HepG2 (cell line): Measurements from ENCODE around the gene TSNAX. TPM values are rescaled to one million over a fixed set of nuclear protein-coding genes. Genes with fewer than 3 reads are reported as not detected.
A peak's percentile ranks its signal among the peaks of the same experiment; 100 is the strongest.

Experiments used
- CC2D1A ChIP-seq: sonication (generic); formaldehyde crosslinking; IDR thresholded peaks from 2 replicates; pipeline ENCODE4 v1.8.1; 2023; ENCODE audit warnings: mild to moderate bottlenecking, missing genetic modification reagents
- KLF13 ChIP-seq: sonication (generic); formaldehyde crosslinking; IDR thresholded peaks from 2 replicates; pipeline ENCODE4 v1.4.0; 2020; ENCODE audit warnings: mild to moderate bottlenecking, missing genetic modification reagents
- MAZ ChIP-seq, 2 experiments: sonication (generic) in 1 of 2; formaldehyde crosslinking in 1 of 2; IDR thresholded peaks; 2 replicates each; pipeline versions ENCODE4 v1.5.0 to v1.6.1; 2012 to 2020; ENCODE audit warnings: low read depth in 2 of 2, mild to moderate bottlenecking in 2 of 2, borderline replicate concordance in 1 of 2, improper control_type of control experiment in 1 of 2, low read length in 1 of 2, missing genetic modification reagents in 1 of 2, moderate library complexity in 1 of 2
- NFKB2 ChIP-seq: sonication (generic); formaldehyde crosslinking; IDR thresholded peaks from 2 replicates; pipeline ENCODE4 v1.4.0; 2020; ENCODE audit warnings: missing genetic modification reagents, borderline replicate concordance
- SIN3A ChIP-seq: IDR thresholded peaks from 2 replicates; pipeline ENCODE4 v1.6.1; 2011; ENCODE audit warnings: low read depth, mild to moderate bottlenecking, control low read depth, low read length, borderline replicate concordance
- ZIK1 ChIP-seq: sonication (generic); formaldehyde crosslinking; IDR thresholded peaks from 2 replicates; pipeline ENCODE4 v1.5.0; 2020; ENCODE audit warnings: mild to moderate bottlenecking, low read depth, missing genetic modification reagents, borderline replicate concordance
- polyA plus RNA-seq, 8 experiments: library from polyadenylated mRNA; depleted of rRNA in 3 of 8; stranded (reverse) in 7 of 8; unstranded in 1 of 8; fragments of >200 nt; fragmentation: Illumina TruSeq in 4 of 8; extraction: Trizol in 4 of 8; gene quantifications; 2 replicates each; pipeline versions ENCODE4 v1.2.1 to v1.2.3, GENCODE V29; 2011 to 2016; ENCODE audit warnings: low read depth in 4 of 8, missing spikeins in 1 of 8, mixed read lengths in 1 of 8; ENCODE audit not compliant: insufficient read depth in 1 of 8
- total RNA-seq, 5 experiments: library from RNA; depleted of rRNA; stranded (reverse); fragments of >200 nt; fragmentation: Illumina TruSeq; extraction: Trizol; gene quantifications; 2 replicates each; pipeline ENCODE4 v1.2.3, GENCODE V29; 2016; ENCODE audit warnings: low read depth in 1 of 5
- TF ChIP-seq, protein P1 (sequence below): sonication (generic); formaldehyde crosslinking; IDR thresholded peaks from 2 replicates; pipeline ENCODE4 v1.8.1; 2023; ENCODE audit warnings: mild to moderate bottlenecking, inconsistent platforms, moderate library complexity, missing genetic modification reagents, borderline replicate concordance
- TF ChIP-seq, protein P2 (sequence below): sonication (generic); formaldehyde crosslinking; IDR thresholded peaks from 2 replicates; pipeline ENCODE4 v1.4.0; 2020; ENCODE audit warnings: mild to moderate bottlenecking, missing genetic modification reagents
- TF ChIP-seq, protein P3 (sequence below): sonication (generic); formaldehyde crosslinking; IDR thresholded peaks from 2 replicates; pipeline ENCODE4 v1.4.0; 2020; ENCODE audit warnings: missing genetic modification reagents
- TF ChIP-seq, protein P4 (sequence below): sonication (generic); formaldehyde crosslinking; conservative IDR thresholded peaks from 2 replicates; pipeline ENCODE4 v1.4.0; 2020; ENCODE audit warnings: missing genetic modification reagents
- TF ChIP-seq, protein P5 (sequence below): sonication (generic); formaldehyde crosslinking; IDR thresholded peaks from 2 replicates; pipeline ENCODE4 v1.5.0; 2020; ENCODE audit warnings: missing genetic modification reagents
- TF ChIP-seq, protein P6 (sequence below), 2 experiments: sonication (generic) in 1 of 2; formaldehyde crosslinking in 1 of 2; IDR thresholded peaks; 2 replicates each; pipeline versions ENCODE4 v1.4.0 to v1.6.1; 2018 to 2020; ENCODE audit warnings: missing genetic modification reagents in 2 of 2, borderline replicate concordance in 1 of 2, low read depth in 1 of 2, mild to moderate bottlenecking in 1 of 2, missing biosample characterization in 1 of 2
- TF ChIP-seq, protein P7 (sequence below): sonication (generic); formaldehyde crosslinking; IDR thresholded peaks from 2 replicates; pipeline ENCODE4 v1.5.1; 2020; ENCODE audit warnings: mild to moderate bottlenecking, missing genetic modification reagents, borderline replicate concordance

TSNAX gene
- total and polyA plus RNA-seq, 2 of the 13 experiments (the other 11 are each of a cell fraction or from before 2014, with no cell fraction given): 13.2 to 46.2 TPM

DNA sequence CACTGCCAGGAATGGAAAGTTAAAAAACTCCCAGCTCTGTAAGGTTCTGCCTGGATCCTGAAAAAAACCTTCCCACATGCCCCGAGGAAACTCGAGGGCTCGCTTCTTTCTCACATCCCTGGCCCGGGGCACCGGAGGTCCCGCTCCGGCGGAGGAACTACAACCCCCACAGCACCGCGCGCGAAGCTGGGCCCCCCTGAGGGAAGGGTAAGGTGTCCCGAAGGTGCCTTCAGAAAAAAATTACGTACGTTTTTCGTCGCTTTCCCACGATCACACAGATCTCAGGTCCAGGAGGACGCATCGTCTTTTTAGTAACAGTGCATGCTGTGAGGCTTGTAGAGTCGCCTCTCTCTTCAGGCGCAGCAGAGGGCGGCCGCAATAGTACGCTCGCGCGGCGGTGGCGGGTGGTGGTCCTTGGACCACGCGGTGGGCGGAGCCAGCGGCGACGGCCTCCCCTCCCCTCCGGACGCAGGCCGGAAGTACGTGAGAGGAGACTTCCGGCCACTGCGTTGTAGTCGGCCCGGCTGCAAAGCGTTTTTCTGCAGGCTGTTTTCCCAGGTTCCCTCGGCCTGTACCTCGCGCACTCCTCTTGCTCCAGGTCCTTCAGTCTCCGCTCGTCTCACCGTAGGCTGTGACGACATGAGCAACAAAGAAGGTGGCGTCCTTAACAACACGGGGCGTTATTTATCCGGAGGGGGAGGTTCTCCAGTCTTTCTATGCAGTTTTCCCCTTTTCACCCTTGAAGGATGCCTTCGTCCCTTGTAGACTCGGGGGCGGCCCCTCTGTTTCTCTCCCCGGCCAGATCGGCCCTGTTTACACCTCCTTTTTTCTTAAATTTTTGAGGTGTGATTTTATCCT is at the start of gene TSNAX (continued):
- TF ChIP-seq, protein P1, sequence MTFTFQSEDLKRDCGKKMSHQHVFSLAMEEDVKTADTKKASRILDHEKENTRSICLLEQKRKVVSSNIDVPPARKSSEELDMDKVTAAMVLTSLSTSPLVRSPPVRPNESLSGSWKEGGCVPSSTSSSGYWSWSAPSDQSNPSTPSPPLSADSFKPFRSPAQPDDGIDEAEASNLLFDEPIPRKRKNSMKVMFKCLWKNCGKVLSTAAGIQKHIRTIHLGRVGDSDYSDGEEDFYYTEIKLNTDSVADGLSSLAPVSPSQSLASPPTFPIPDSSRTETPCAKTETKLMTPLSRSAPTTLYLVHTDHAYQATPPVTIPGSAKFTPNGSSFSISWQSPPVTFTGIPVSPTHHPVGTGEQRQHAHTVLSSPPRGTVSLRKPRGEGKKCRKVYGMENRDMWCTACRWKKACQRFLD: 0 out of 2 replicates have a peak, but pooled peaks have one; percentile 21
- TF ChIP-seq, protein P2, sequence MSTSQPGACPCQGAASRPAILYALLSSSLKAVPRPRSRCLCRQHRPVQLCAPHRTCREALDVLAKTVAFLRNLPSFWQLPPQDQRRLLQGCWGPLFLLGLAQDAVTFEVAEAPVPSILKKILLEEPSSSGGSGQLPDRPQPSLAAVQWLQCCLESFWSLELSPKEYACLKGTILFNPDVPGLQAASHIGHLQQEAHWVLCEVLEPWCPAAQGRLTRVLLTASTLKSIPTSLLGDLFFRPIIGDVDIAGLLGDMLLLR: no peak
- TF ChIP-seq, protein P3, sequence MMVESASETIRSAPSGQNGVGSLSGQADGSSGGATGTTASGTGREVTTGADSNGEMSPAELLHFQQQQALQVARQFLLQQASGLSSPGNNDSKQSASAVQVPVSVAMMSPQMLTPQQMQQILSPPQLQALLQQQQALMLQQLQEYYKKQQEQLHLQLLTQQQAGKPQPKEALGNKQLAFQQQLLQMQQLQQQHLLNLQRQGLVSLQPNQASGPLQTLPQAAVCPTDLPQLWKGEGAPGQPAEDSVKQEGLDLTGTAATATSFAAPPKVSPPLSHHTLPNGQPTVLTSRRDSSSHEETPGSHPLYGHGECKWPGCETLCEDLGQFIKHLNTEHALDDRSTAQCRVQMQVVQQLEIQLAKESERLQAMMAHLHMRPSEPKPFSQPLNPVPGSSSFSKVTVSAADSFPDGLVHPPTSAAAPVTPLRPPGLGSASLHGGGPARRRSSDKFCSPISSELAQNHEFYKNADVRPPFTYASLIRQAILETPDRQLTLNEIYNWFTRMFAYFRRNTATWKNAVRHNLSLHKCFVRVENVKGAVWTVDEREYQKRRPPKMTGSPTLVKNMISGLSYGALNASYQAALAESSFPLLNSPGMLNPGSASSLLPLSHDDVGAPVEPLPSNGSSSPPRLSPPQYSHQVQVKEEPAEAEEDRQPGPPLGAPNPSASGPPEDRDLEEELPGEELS (CRISPR knock-in tag): peak; percentile 52
- TF ChIP-seq MAZ (IDR thresholded peaks at IDR 0.05; ENCODE audit: borderline replicate concordance, low read depth, low read length): no peak
- TF ChIP-seq MAZ (CRISPR knock-in tag; IDR thresholded peaks at IDR 0.05; ENCODE audit: low read depth): peak; percentile 89
- TF ChIP-seq KLF13 (CRISPR knock-in tag): no peak
- TF ChIP-seq, protein P4, sequence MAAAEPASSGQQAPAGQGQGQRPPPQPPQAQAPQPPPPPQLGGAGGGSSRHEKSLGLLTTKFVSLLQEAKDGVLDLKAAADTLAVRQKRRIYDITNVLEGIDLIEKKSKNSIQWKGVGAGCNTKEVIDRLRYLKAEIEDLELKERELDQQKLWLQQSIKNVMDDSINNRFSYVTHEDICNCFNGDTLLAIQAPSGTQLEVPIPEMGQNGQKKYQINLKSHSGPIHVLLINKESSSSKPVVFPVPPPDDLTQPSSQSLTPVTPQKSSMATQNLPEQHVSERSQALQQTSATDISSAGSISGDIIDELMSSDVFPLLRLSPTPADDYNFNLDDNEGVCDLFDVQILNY (CRISPR knock-in tag): no peak
- TF ChIP-seq, protein P5, sequence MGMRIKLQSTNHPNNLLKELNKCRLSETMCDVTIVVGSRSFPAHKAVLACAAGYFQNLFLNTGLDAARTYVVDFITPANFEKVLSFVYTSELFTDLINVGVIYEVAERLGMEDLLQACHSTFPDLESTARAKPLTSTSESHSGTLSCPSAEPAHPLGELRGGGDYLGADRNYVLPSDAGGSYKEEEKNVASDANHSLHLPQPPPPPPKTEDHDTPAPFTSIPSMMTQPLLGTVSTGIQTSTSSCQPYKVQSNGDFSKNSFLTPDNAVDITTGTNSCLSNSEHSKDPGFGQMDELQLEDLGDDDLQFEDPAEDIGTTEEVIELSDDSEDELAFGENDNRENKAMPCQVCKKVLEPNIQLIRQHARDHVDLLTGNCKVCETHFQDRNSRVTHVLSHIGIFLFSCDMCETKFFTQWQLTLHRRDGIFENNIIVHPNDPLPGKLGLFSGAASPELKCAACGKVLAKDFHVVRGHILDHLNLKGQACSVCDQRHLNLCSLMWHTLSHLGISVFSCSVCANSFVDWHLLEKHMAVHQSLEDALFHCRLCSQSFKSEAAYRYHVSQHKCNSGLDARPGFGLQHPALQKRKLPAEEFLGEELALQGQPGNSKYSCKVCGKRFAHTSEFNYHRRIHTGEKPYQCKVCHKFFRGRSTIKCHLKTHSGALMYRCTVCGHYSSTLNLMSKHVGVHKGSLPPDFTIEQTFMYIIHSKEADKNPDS (CRISPR knock-in tag): no peak
- peak; percentile 43; the same call in 1 of the 2 replicates for TF ChIP-seq NFKB2 (CRISPR knock-in tag)
- TF ChIP-seq, protein P6, sequence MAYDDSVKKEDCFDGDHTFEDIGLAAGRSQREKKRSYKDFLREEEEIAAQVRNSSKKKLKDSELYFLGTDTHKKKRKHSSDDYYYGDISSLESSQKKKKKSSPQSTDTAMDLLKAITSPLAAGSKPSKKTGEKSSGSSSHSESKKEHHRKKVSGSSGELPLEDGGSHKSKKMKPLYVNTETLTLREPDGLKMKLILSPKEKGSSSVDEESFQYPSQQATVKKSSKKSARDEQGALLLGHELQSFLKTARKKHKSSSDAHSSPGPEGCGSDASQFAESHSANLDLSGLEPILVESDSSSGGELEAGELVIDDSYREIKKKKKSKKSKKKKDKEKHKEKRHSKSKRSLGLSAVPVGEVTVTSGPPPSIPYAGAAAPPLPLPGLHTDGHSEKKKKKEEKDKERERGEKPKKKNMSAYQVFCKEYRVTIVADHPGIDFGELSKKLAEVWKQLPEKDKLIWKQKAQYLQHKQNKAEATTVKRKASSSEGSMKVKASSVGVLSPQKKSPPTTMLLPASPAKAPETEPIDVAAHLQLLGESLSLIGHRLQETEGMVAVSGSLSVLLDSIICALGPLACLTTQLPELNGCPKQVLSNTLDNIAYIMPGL (CRISPR knock-in tag; IDR thresholded peaks at IDR 0.05; ENCODE audit: borderline replicate concordance in 1 of 2, low read depth in 1 of 2): peak; percentile 79 to 86; a peak in 2 of 4 replicates
- TF ChIP-seq ZIK1 (CRISPR knock-in tag): no peak; the same call in 1 of the 2 replicates
- TF ChIP-seq, protein P7, sequence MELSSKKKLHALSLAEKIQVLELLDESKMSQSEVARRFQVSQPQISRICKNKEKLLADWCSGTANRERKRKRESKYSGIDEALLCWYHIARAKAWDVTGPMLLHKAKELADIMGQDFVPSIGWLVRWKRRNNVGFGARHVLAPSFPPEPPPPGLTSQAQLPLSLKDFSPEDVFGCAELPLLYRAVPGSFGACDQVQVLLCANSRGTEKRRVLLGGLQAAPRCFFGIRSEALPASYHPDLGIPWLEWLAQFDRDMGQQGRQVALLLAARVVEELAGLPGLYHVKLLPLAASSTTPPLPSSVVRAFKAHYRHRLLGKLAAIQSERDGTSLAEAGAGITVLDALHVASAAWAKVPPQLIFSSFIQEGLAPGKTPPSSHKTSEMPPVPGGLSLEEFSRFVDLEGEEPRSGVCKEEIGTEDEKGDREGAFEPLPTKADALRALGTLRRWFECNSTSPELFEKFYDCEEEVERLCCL (CRISPR knock-in tag): no peak; the same call in 1 of the 2 replicates
- TF ChIP-seq CC2D1A (CRISPR knock-in tag): no peak
- 0 out of 2 replicates have a peak, but pooled peaks have one; percentile 45 for TF ChIP-seq SIN3A
